Measurements from ENCODE around the gene IRX5.

Gene IRX5

GRCh38 chr16:54947616-54948015 lies 17.0 kb downstream of the IRX5 start:
- Mint-ChIP-seq H3K4me1 (no peaks in the 10 kb centered on the region), H3K27ac (no peak overlapping the region), H3K27me3 (ENCODE audit: low read depth, poor library complexity) (peaks cover 100% of the 10 kb centered on the region), H3K36me3 (ENCODE audit: low read depth) (no peaks in the 10 kb centered on the region), H3K9me3 (no peaks in the 10 kb centered on the region), H3K4me3 (no peak overlapping the region)
- DNase-seq, result no peak
- no peak for TF ChIP-seq CTCF (IDR thresholded peaks at IDR 0.05)

GRCh38 chr16:54952195-54952594 lies 21.5 kb downstream of the IRX5 start:
- no peaks in the 10 kb centered on the region for H3K9me3 Mint-ChIP-seq
- no peak overlapping the region for H3K27ac Mint-ChIP-seq
- H3K27me3 Mint-ChIP-seq (ENCODE audit: low read depth, poor library complexity), result peaks cover 88% of the 10 kb centered on the region
- no peak for DNase-seq
- TF ChIP-seq CTCF (IDR thresholded peaks at IDR 0.05), result no peak
- no peaks in the 10 kb centered on the region for H3K4me1 Mint-ChIP-seq
- H3K4me3 Mint-ChIP-seq, result no peak overlapping the region
- H3K36me3 Mint-ChIP-seq (ENCODE audit: low read depth), result no peaks in the 10 kb centered on the region

GRCh38 chr16:54953461-54953860 lies 22.8 kb downstream of the IRX5 start:
- TF ChIP-seq CTCF (IDR thresholded peaks at IDR 0.05), result no peak
- no peaks in the 10 kb centered on the region for H3K36me3 Mint-ChIP-seq (ENCODE audit: low read depth)
- H3K9me3 Mint-ChIP-seq, result no peaks in the 10 kb centered on the region
- no peak overlapping the region for H3K27ac Mint-ChIP-seq
- DNase-seq, result no peak
- H3K4me1 Mint-ChIP-seq, result no peaks in the 10 kb centered on the region
- H3K27me3 Mint-ChIP-seq (ENCODE audit: low read depth, poor library complexity), result peaks cover 84% of the 10 kb centered on the region
- H3K4me3 Mint-ChIP-seq, result no peak overlapping the region

GRCh38 chr16:54954220-54954619 lies 23.6 kb downstream of the IRX5 start:
- Mint-ChIP-seq H3K27ac (no peak overlapping the region), H3K27me3 (ENCODE audit: low read depth, poor library complexity) (peaks cover 84% of the 10 kb centered on the region), H3K9me3 (no peaks in the 10 kb centered on the region), H3K4me1 (no peaks in the 10 kb centered on the region), H3K4me3 (no peak overlapping the region), H3K36me3 (ENCODE audit: low read depth) (no peaks in the 10 kb centered on the region)
- no peak for TF ChIP-seq CTCF (IDR thresholded peaks at IDR 0.05)
- no peak for DNase-seq

GRCh38 chr16:54955757-54956156 lies 25.1 kb downstream of the IRX5 start:
- no peak for TF ChIP-seq CTCF (IDR thresholded peaks at IDR 0.05)
- Mint-ChIP-seq H3K4me3 (no peak overlapping the region), H3K27ac (no peak overlapping the region), H3K4me1 (no peaks in the 10 kb centered on the region), H3K36me3 (ENCODE audit: low read depth) (no peaks in the 10 kb centered on the region), H3K9me3 (no peaks in the 10 kb centered on the region), H3K27me3 (ENCODE audit: low read depth, poor library complexity) (peaks cover 78% of the 10 kb centered on the region)
- DNase-seq, result no peak

GRCh38 chr16:54957403-54958166 lies 26.9 kb downstream of the IRX5 start:
- Mint-ChIP-seq H3K4me3 (no peak overlapping the region), H3K27ac (no peak overlapping the region), H3K27me3 (ENCODE audit: low read depth, poor library complexity) (peaks cover 75% of the 10 kb centered on the region), H3K4me1 (no peaks in the 10 kb centered on the region), H3K9me3 (no peaks in the 10 kb centered on the region), H3K36me3 (ENCODE audit: low read depth) (no peaks in the 10 kb centered on the region)
- DNase-seq, result no peak
- TF ChIP-seq CTCF (IDR thresholded peaks at IDR 0.05), result peak; percentile 33

Data from nephron progenitor cell (in vitro differentiated cells).